Prostate gland (tissue), 2 donors: ENCODE measurements around the gene TMC8. TPM values are rescaled to one million over a fixed set of nuclear protein-coding genes. Genes with fewer than 3 reads are reported as not detected.

Experiments used
- DNase-seq: peaks from one replicate; pipeline ENCODE4 v3.0.0-alpha.2; 2019; ENCODE audit warnings: low spot score
- H3K27ac ChIP-seq, 2 donors: fragments of 200-600 bp; sonication (generic); 2 replicates each; pipeline ENCODE4 v1.5.1; 2017 to 2019
- H3K27me3 ChIP-seq: fragments of 200-600 bp; sonication (generic); replicated peaks from 2 replicates; pipeline ENCODE4 v1.5.1; 2019; ENCODE audit not compliant: insufficient read depth
- H3K36me3 ChIP-seq, 2 donors: fragments of 200-600 bp; sonication (generic); 1 replicate in 1 of 2; 2 replicates in 1 of 2; pipeline versions ENCODE4 v1.5.1 to v1.8.1; 2017 to 2019
- H3K4me1 ChIP-seq: fragments of 200-600 bp; sonication (generic); replicated peaks from 2 replicates; pipeline ENCODE4 v1.5.1; 2019
- H3K4me3 ChIP-seq, 2 donors: fragments of 200-600 bp; sonication (generic); 2 replicates each; pipeline ENCODE4 v1.5.1; 2017 to 2019
- H3K9me3 ChIP-seq: fragments of 200-600 bp; sonication (generic); 2 replicates; pipeline ENCODE4 v1.5.1; 2017
- CTCF ChIP-seq, 4 experiments: fragments of 200-600 bp in 2 of 4; fragments of 450-650 bp in 2 of 4; sonication (generic) in 2 of 4; IDR thresholded peaks; 1 replicate in 3 of 4; 2 replicates in 1 of 4; pipeline ENCODE4 v1.5.1; 2016 to 2019; ENCODE audit warnings: antibody characterized with exemption in 4 of 4, mild to moderate bottlenecking in 2 of 4, moderate library complexity in 2 of 4
- POLR2A ChIP-seq: fragments of 450-650 bp; IDR thresholded peaks from one replicate; pipeline ENCODE4 v1.6.1; 2016; ENCODE audit warnings: antibody characterized with exemption, mild to moderate bottlenecking
- POLR2AphosphoS5 ChIP-seq: sonication (generic); formaldehyde crosslinking; IDR thresholded peaks from one replicate; pipeline ENCODE4 v1.6.1; 2017; ENCODE audit warnings: antibody characterized with exemption
- WGBS: methylation state at CpG from one replicate; pipeline ENCODE4 v1.1.5; 2018; 5-methylcytosine and 5-hydroxymethylcytosine counted together
- intact Hi-C: fragments of 100-400 bp; cut with DNase I; formaldehyde crosslinking; loops from one replicate; pipeline ENCODE4 v1.14.2; 2022
- total RNA-seq, 2 donors: library from RNA; depleted of rRNA; stranded (reverse); fragments of >200 nt; gene quantifications; one replicate each; pipeline ENCODE4 v1.1.0, GENCODE V29; 2016

Gene TMC8
- total RNA-seq, 2 donors from 2014 or later = 1.2 to 3.3 TPM

- peaks cover 0 to 6% of the 10 kb centered on the region in 2 donors for H3K36me3 ChIP-seq
Measured at GRCh38 chr17:78105551-78105950, 25.0 kb upstream of the TMC8 start.

GRCh38 chr17:78106211-78106610 is 24.4 kb upstream of the TMC8 start:
- Histone ChIP-seq H3K27ac (peak overlapping the region in 1 of 2 donors; percentile 11), H3K9me3 (no peaks in the 10 kb centered on the region), H3K27me3 (no peaks in the 10 kb centered on the region), H3K36me3 (peaks cover 0 to 6% of the 10 kb centered on the region in 2 donors), H3K4me1 (no peaks in the 10 kb centered on the region), H3K4me3 (no peak overlapping the region)
- 92% methylated on average over 15 of the region's 15 CpGs for WGBS
- TF ChIP-seq POLR2AphosphoS5 (no peak), CTCF (IDR thresholded peaks at IDR 0.05) (no peak), POLR2A (no peak)
- DNase-seq = no peak
- intact Hi-C loops = loop anchor here (10.0 kb wide), 1 partner anchor 61 kb away; no protein-coding TSS in a partner anchor

More at GRCh38 chr17:78105551-78105950, 25.0 kb upstream of the TMC8 start:
- Histone ChIP-seq H3K27ac (peak overlapping the region in 1 of 2 donors; percentile 11), H3K9me3 (no peaks in the 10 kb centered on the region), H3K4me3 (no peak overlapping the region), H3K4me1 (no peaks in the 10 kb centered on the region), H3K27me3 (no peaks in the 10 kb centered on the region)
- no peak for DNase-seq
- TF ChIP-seq CTCF (IDR thresholded peaks at IDR 0.05) = no peak
- TF ChIP-seq POLR2A = no peak
- no peak for TF ChIP-seq POLR2AphosphoS5
- intact Hi-C loops = loop anchor here (10.0 kb wide), 1 partner anchor 61 kb away; no protein-coding TSS in a partner anchor
- WGBS = 53% methylated on average over 13 of the region's 13 CpGs

- H3K9me3 ChIP-seq = no peaks in the 10 kb centered on the region
- H3K27me3 ChIP-seq = no peaks in the 10 kb centered on the region
- no peaks in the 10 kb centered on the region for H3K4me1 ChIP-seq
- peaks cover 0 to 6% of the 10 kb centered on the region in 2 donors for H3K36me3 ChIP-seq
- intact Hi-C loops = loop anchor here (10.0 kb wide), 1 partner anchor 63 kb away; no protein-coding TSS in a partner anchor
- no peak overlapping the region for H3K27ac ChIP-seq
- H3K4me3 ChIP-seq = no peak overlapping the region
- TF ChIP-seq CTCF (IDR thresholded peaks at IDR 0.05) (no peak), POLR2AphosphoS5 (no peak), POLR2A (no peak)
- no peak for DNase-seq
- 54% methylated on average over 10 of the region's 10 CpGs for WGBS
Measured at GRCh38 chr17:78107457-78107856, 23.1 kb upstream of the TMC8 start.

DNA sequence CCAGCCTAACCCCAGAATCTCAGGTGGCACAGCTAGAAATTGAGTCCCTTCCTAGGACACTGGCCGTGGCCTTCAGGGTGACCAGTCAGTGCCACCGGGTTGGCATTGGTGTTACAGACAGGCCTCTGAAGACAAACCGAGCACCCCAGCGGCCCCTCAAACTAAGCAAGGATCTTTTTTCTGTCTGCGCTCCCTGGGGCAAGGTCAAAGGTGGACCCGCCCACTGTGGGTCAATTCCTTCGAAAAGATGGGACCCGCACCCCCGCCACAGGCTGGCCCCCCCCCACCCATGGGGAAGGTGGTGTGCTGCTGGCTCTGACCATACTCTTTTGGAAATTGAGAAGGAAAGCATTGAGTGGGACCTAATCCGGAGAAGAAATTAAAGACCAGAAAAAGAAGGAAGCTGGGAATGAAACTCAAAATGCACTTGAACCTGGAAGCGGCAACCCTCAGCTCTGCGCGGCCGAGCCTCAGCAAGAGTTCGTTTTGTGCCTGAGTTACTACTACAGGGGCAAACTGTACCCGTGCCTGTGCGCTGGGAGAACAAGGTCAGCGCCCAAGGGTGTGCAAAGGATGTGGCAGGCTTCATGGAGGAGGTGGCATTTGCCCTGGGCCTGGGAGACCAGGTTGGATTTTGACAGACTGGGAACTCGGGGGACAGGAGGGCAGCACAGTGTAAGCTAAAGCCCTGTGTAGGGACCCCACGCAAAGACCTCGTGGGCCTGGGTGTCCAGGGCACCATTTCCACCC is 22.4 kb upstream of the TMC8 start:
- Histone ChIP-seq H3K4me3 (no peak overlapping the region), H3K36me3 (peaks cover 0 to 6% of the 10 kb centered on the region in 2 donors), H3K27ac (no peak overlapping the region), H3K27me3 (no peaks in the 10 kb centered on the region), H3K4me1 (peaks cover 4% of the 10 kb centered on the region), H3K9me3 (no peaks in the 10 kb centered on the region)
- TF ChIP-seq POLR2A = no peak
- TF ChIP-seq CTCF (IDR thresholded peaks at IDR 0.05) = no peak
- TF ChIP-seq POLR2AphosphoS5 = no peak
- intact Hi-C loops = loop anchor here (10.0 kb wide), 1 partner anchor 63 kb away; no protein-coding TSS in a partner anchor
- no peak for DNase-seq
- 91% methylated on average over 21 of the region's 21 CpGs for WGBS
